A204.1 (cell line): Measurements from ENCODE around the gene COL27A1.

Source experiments
- FAIRE-seq: peaks from 2 replicates; lab custom pipeline; 2012; peaks lifted over from hg19 to GRCh38; lab: Jason Lieb, UNC

Gene COL27A1

GRCh38 chr9:114247491-114247890, 92.2 kb downstream of the COL27A1 start:
- FAIRE-seq, result no peak

DNA sequence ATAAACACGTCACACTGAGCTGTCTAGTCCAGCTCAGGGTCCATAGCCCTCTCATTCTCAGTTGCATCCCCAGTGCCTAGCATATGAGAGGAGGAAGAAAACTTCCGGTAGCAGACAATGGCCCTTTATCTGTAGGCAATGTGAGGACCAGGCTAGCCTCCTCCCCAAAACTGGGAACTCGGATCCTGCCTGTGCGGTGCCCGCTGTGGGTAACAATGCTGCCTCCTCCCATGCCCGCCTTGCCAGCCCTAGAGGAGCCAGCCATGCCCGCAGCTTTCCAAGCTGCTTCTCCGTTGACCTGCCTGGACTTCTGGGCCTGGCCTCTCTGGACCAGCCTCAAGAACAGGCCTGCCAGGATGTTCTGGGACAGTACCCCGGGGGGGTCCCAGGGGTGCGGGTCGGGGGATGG, 93.0 kb downstream of the COL27A1 start:
- FAIRE-seq, result no peak

- FAIRE-seq, result no peak
These were observed 94.3 kb downstream of the COL27A1 start for GRCh38 chr9:114249424-114250234.

GRCh38 chr9:114250235-114250568, 94.9 kb downstream of the COL27A1 start:
- no peak for FAIRE-seq

- no peak for FAIRE-seq
These were observed 95.3 kb downstream of the COL27A1 start for GRCh38 chr9:114250648-114251047.

GRCh38 chr9:114252394-114252793, 97.1 kb downstream of the COL27A1 start:
- FAIRE-seq, result no peak

GRCh38 chr9:114256827-114257328, 101.5 kb downstream of the COL27A1 start:
- FAIRE-seq, result no peak

DNA sequence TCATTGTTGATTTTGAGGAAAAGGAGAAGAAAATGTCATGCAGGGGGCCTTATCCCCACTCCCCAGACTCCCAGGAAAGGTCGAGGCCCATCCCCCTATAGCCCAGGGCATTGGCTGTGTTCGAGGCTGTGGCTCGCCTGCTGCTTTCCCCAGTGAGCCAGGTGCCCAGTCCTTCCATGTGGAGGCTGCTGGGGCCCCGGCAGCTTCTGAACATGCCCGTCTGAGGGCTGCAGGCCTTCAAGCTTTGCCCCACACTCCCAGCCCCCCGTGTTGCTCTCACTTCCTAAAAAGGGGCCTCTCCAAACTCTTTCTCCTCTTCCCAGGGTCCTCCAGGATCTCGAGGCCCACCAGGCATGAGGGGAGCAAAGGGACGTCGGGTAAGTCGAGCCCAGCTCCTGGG, 102.9 kb downstream of the COL27A1 start:
- FAIRE-seq, result no peak

DNA sequence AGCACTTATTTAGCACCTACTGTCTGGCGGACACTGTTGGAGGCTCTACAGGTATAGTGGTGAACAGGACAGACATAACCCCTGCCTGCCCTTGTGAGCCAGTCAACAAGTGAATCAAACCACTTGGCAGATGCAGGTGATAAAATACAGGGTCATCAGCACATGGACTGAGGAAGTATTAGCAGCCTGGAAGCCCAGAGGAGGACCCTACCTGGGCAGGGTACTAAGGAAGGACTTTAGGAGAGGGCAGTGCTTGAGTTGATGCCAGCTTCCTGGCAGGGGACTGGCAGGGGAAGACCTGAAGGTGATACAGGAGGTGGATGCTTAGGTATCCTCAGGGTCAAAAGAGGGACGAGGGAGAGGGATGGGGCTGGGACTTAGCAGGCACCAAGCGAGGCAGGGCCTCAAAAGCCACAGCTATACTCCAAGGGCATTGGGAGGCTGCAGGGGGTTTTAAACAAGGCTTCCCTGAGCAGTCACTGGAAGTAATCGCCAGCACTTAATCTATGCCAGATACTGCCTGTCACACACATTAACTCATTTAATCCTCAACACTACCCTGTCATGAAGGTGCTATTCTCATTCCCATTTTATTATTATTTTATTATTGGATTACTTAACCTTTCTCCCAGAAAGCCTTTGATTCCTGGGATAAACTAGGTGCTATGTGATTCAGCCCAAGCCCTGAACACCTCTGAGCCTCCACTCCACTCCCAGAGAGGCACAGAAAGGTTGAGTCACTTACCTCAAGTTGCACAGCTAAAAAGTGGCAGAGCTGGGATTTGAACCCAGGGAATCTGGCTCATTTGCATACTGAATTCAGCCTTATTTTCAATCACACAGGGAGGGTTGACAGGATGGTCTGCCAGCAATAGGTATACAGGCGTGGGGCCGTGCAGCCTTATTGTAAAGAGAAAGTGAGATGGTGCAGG, 103.8 kb downstream of the COL27A1 start:
- no peak for FAIRE-seq

- no peak for FAIRE-seq
These were observed 104.6 kb downstream of the COL27A1 start for GRCh38 chr9:114259798-114260523.

GRCh38 chr9:114261026-114261425, 105.7 kb downstream of the COL27A1 start:
- FAIRE-seq, result no peak

- FAIRE-seq, result no peak
These were observed 106.7 kb downstream of the COL27A1 start for GRCh38 chr9:114261987-114262386.

DNA sequence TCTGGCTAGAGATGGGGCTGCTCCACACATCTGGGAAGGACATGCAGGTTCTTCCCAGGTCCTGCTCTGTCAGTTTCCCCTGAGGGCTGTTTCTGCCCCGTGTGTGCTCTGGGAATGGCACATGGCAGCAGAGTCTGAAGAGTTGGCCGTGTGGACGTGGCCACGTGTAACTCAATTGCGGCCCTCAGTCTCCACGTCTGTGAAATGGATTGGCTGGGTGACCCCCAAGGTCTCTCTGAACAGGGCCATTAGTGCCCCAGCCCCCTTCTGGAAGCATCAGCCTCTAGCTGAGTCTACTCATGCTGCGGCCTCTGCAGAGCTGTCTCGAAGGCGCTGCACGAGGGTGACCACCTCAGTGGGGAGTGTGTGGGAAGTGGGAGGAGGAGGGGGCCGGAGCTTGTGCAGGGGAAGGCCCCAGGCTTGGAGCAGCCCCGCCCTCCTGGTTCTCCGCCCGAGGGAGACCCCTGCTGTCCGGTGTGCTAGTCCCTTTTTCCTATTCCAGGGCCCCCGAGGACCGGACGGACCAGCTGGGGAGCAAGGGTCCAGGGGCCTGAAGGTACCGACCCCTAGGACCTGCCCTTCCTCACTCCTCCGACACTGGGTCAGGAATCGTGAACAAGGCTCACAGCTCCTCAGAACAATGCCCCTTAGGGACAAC, 108.6 kb downstream of the COL27A1 start:
- FAIRE-seq, result no peak

DNA sequence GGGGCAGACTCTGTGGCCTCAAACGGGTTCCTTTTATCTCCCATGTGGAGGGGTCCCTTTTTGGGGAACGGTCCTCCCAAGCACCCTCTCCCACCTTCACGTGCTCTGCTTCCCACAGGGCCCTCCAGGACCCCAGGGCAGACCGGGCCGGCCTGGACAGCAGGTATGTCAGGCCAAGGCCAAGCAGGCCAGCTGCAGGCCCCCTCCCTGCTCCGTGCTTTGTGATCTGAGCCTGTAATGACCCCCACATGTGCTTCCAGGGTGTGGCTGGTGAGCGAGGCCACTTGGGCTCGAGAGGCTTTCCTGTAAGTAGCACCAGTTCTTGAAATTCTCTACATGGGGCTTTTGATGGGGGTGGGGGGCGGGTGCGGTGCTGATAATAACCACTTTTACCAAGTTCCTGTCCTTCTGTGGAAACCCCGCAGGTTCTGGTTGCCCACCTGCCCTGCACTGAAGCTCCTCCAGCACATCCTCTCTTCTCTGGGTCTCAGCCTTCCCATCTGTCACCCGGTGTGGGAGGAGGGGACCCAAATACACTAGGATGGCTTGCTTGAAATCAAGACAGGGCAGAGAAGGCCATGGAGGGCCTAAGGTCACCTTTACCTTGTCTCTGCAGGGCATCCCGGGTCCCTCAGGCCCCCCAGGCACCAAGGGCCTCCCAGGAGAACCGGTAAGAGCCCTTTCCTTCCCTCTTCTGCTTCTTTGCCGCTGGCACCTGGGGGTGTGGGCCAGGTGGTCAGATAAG, 109.6 kb downstream of the COL27A1 start:
- FAIRE-seq, result no peak

DNA sequence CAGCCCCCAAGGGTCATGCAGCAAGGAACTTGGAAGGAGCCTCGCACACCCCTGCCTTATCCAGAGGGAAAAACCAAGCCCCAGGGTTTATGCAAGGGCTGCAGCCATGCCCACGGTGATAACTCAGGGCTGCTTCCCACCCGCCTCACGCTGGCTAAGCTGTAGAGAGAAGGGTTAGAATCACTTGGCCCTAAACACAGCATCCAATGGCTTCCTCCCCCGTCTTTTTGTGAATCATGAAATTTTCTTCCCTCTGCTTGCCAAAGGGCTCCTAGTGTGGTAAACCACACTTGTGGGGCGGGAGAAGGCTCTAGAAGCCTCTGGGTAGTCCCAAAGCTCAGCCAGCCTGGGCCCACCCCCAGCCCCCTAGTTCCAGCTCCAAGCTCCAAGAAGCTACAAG, 111.6 kb downstream of the COL27A1 start:
- no peak for FAIRE-seq

DNA sequence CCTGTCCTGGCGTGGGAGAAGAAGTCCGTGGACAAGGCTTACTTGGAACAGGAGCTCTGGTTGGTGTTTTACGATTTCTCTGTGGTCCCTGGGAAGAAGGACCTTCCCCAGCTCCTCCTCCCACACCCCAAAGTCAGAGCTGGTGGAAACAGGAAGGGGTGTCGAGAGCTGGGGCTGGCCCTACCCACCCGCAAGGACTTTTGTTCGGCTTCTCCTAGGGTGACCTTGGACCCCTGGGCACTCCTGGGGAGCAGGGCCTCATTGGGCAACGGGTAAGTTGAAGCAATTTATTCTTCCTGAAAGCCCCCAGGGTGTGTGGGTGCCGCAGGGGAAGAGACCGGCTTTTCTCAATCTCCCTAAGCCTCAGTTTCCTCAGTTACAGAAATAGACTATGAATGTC, 113.7 kb downstream of the COL27A1 start:
- no peak for FAIRE-seq

- FAIRE-seq, result no peak
These were observed 115.0 kb downstream of the COL27A1 start for GRCh38 chr9:114270120-114270975.

DNA sequence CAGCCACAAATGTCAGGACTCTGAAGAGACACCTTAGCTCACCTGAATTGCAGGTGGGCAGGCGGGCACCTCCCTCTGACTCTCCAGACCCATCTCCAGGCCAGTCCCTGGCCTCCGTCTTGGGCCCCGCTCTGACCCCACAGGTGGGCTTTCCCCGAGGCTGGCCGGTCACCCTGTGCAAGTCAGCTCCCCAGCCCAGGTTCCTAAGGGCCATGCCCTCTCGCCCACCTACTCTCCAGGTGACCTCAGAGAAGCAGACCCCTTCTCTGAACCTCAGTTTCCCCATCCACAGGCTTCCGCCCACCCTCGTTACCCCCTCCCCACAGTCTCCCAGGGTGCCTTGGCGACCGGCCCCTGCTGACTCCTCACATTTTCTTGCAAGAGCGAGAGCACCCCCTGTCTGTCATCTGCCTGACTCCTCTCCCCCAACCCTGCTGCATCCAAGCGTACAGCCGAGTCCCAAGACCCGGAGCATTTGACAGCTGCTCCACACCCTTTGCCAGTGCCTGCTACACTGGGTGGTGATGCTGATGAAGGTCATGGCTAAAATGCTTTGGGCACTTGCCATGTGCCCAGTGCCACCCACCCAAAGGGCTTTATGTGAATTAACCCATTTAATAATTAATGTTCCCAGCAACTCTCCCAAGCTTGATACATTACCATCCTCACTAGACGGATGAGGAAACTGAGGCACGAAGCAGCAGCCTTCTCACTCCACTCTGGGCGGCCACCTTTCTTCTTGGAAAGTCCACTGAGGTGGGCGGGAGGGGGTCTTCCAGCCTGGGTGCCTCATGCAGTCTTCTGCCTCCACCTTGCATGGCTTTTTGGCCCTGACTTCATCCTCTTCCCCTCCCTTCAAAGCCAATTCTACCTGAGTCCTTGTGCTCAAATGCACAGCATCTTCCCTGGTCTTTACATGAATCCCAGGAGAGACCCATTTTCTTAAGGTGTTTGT, 116.5 kb downstream of the COL27A1 start:
- no peak for FAIRE-seq
